Ureter (tissue), 1 donor: ENCODE measurements around the gene SFTA2. TPM values are rescaled to one million over a fixed set of nuclear protein-coding genes. Genes with fewer than 3 reads are reported as not detected.
"Not testable (repeated sequence)": the region's sequence is repeated elsewhere in the genome, so short reads cannot be mapped to it uniquely, and the experiment has no call there.

Experiments used
- DNase-seq: peaks from one replicate; pipeline ENCODE4 v3.0.0-alpha.2; 2020; ENCODE audit warnings: low spot score
- total RNA-seq: library from RNA; stranded (reverse); gene quantifications from one replicate; pipeline ENCODE4 v1.2.4, GENCODE V29; 2023
- donor health status: DM: yes; HTN: yes; CAD: no.

SFTA2 gene
- total RNA-seq: 1.0 TPM

DNA sequence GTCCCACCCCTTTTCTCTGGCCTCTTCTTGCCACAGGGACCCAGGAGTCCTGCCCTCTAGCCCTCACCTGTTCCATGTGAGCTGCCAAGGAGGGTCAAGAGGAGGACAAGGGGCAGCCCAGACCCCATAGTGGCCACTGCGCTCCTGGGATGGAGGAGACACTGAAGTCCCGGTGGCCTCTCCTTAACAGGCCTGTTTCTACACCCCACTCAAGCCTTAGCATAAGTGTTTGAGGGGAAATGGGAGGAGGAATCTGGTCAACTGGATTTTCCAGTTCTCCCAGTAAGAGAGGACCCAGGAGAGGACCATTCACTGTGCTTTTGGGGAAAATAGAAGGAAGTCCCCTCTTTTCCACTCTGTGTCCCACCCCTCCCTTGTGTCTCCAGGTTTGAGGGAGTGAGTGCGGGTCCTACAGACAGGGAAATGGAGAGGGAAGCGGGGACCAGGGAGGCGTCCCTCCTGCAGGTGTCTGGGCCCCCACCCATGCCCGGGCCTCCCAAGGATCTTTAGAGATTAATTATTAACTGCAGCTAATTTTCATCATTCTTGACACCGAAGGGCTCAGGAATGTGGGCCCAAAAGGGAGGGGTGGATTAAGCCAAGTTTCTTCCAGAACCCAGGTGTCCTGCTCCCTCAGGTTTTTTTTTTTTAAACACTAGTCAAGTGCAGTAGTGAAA, at the start of gene SFTA2:
Gene SFTA2 (minus strand): TSS at position 202 of the 677 bp plus-strand sequence. CDS start 74 bp downstream, at position 128.
- no peak for DNase-seq

DNA sequence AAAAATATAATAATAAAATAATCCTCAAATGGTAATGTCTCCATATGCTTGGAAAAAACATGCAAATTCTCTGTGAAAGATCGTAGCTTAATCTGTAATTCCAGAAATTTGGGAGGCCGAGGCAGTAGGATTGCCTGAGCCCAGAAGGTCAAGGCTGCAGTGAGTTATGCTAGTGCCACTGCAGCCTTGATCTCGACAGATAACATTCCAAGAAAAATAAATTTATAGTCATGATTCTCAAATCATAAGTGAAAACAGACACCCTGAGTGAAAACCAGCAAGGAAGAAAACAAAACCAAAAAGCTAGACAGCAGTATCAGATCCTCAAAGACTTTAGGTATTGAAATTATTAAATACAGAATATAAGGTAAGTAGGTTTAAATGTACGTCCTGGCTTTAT, 47.7 kb upstream of the SFTA2 start:
- no peak for DNase-seq

DNA sequence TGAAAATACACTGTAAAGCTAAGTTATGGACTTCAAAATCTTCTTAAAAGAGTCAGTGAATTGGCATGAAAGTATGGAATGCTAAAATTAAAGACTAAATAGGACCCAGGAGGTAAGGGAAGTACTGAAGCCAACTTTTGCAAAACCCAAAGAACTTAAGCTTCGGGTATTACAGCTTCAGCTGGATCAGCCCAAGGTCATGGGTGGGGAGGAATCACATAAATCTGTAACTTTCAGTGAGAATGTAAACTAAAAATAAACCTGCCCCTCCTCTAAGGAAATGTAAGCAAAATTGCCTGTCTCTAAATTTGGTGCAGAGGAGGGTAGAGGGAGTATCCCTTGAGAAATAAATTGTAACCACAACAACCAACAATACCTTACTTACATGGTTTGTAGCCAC, 47.2 kb upstream of the SFTA2 start:
- no peak for DNase-seq

- no peak for DNase-seq
Measured at GRCh38 chr6:30974490-30975252, 42.7 kb upstream of the SFTA2 start.

DNA sequence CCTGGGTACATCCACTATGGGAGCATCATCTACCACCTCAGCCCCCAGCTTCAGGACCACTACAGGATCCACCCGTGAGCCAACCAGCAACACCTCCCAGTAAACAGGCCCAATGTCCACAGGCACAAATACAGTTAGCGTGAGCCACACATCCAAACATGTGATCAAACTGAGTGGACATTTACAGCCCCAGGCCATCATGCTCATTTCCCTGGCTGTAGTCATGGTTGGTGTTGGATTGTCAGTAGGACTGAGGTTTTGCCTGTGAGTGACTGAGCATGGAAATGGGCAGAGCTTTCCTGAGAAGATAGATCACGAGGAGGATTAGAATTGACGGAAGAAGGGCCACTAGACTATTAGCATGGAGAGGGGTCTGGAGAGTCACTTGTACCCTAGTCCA, 40.8 kb upstream of the SFTA2 start:
- no peak for DNase-seq

- no peak for DNase-seq
Measured at GRCh38 chr6:30970946-30971345, 39.0 kb upstream of the SFTA2 start.

- DNase-seq: not testable (repeated sequence)
Measured at GRCh38 chr6:30969171-30969570, 37.2 kb upstream of the SFTA2 start.

GRCh38 chr6:30966154-30966553, 34.2 kb upstream of the SFTA2 start:
- DNase-seq: no peak

- no peak for DNase-seq
Measured at GRCh38 chr6:30965140-30965601, 33.2 kb upstream of the SFTA2 start.

- DNase-seq: no peak
Measured at GRCh38 chr6:30964075-30964474, 32.1 kb upstream of the SFTA2 start.

DNA sequence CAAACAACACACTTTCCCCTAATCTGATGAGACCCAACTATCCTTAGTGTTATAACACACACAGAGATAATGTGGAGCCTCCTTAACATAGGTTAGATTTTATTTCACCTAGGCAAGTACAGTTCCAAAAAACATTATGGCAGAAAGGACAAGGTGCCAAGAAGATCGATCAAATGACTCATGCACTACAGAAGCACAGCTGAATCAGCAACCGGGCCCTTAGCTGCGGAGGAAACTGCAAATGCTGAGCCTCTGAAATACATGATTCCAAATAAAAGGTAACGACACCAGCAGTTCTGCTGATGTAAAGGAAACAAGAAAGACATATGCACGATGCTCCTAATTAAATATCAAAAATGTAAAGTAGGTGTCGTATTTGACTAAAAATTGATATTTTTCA, 31.7 kb upstream of the SFTA2 start:
- no peak for DNase-seq

DNA sequence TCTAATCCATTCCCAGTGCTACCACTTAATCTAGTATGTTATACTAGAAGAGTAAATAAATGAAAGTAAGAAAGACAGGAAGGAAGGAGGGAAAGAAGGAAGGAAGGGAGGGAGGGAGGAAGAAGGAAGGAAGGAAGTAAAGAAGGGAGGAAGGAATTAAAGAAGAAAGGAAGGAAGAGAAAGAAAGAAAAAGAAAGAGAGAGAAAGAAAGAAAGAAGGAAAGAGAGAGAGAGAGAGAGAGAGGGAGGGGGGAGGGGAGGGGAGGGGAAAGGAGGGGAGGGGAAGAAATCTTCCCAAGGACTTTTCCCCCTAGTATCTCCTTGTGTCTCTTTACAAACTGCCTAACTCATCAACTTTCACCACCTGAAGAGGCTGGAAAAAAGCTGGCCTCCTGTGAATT, 30.7 kb upstream of the SFTA2 start:
- DNase-seq: no peak

- DNase-seq: no peak
Measured at GRCh38 chr6:30960907-30961673, 29.1 kb upstream of the SFTA2 start.

GRCh38 chr6:30957716-30958115, 25.7 kb upstream of the SFTA2 start:
- DNase-seq: no peak

- peak; percentile 76 for DNase-seq
Measured at GRCh38 chr6:30955367-30956042, 23.5 kb upstream of the SFTA2 start.

- DNase-seq: no peak
Measured at GRCh38 chr6:30954631-30955366, 22.8 kb upstream of the SFTA2 start.

DNA sequence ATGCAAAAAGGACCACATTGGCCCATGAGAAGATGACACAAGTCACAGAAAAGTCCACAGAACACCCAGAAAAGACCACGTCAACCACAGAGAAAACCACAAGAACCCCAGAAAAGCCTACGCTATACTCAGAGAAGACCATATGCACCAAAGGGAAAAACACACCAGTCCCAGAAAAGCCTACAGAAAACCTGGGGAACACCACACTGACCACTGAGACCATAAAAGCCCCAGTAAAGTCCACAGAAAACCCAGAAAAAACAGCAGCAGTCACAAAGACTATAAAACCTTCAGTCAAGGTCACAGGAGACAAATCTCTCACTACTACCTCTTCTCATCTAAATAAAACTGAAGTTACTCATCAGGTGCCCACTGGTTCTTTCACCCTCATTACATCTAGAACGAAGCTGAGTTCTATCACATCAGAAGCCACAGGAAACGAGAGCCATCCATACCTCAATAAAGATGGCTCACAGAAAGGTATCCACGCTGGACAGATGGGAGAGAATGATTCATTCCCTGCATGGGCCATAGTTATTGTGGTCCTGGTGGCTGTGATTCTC, 20.0 kb upstream of the SFTA2 start:
- no peak for DNase-seq

GRCh38 chr6:30948811-30949210, 16.8 kb upstream of the SFTA2 start:
- no peak for DNase-seq

GRCh38 chr6:30947231-30947630, 15.3 kb upstream of the SFTA2 start:
- no peak for DNase-seq

GRCh38 chr6:30945281-30945680, 13.3 kb upstream of the SFTA2 start:
- no peak for DNase-seq

- DNase-seq: no peak
Measured at GRCh38 chr6:30944051-30944450, 12.1 kb upstream of the SFTA2 start.
